Endothelial cell of umbilical vein (primary cell): ENCODE data around the gene USP37. TPM values are rescaled to one million over a fixed set of nuclear protein-coding genes. Genes with fewer than 3 reads are reported as not detected.

Experiments used
- BruUV-seq: library from RNA; stranded (reverse); fragments of 400-500 nt; replicated peaks from 2 replicates; lab custom pipeline; 2021; lab: Mats Ljungman, UMichigan
- CTCF ChIA-PET: fragments of 300-600, 350-600 bp; sonication (Branson Sonifier 250); formaldehyde crosslinking; loops from one replicate; lab custom pipeline; 2021; ENCODE audit warnings: antibody characterized with exemption, inconsistent platforms; lab: Charles Lee
- POLR2A ChIA-PET: fragments of 300-600, 350-600 bp; sonication (Branson Sonifier 250); formaldehyde crosslinking; loops from one replicate; lab custom pipeline; 2021; ENCODE audit warnings: antibody characterized with exemption, inconsistent platforms; lab: Charles Lee
- DNase-seq: peaks from one replicate; pipeline ENCODE4 v3.0.0-alpha.2; 2011; ENCODE audit warnings: low read depth, low spot score
- FAIRE-seq: peaks from 2 replicates; lab custom pipeline; 2011; peaks lifted over from hg19 to GRCh38; lab: Jason Lieb, UNC
- H2AFZ ChIP-seq: 2 replicates; pipeline ENCODE4 v1.6.0; 2012; ENCODE audit warnings: low read depth, low read length, control low read depth, inconsistent platforms
- H3K27ac ChIP-seq: 2 replicates; pipeline ENCODE4 v1.5.1; 2011; ENCODE audit warnings: low read depth, mild to moderate bottlenecking, control low read depth, low read length, moderate library complexity; ENCODE audit not compliant: insufficient read depth
- H3K27me3 ChIP-seq, 2 experiments: 2 replicates each; pipeline versions ENCODE4 v1.6.0 to v1.6.1; 2011; ENCODE audit warnings: low read length in 2 of 2, mixed read lengths in 1 of 2; ENCODE audit not compliant: control insufficient read depth in 2 of 2, insufficient read depth in 2 of 2
- H3K36me3 ChIP-seq, 2 experiments: 2 replicates in 1 of 2; 3 replicates in 1 of 2; pipeline ENCODE4 v1.5.1; 2011; ENCODE audit warnings: low read length in 2 of 2, mild to moderate bottlenecking in 1 of 2, moderate library complexity in 1 of 2; ENCODE audit not compliant: control insufficient read depth in 2 of 2, insufficient read depth in 2 of 2; ENCODE audit errors: extremely low read depth in 1 of 2
- H3K4me1 ChIP-seq: 3 replicates; pipeline ENCODE4 v1.5.1; 2011; ENCODE audit warnings: mild to moderate bottlenecking, low read length; ENCODE audit not compliant: control insufficient read depth, insufficient read depth; ENCODE audit errors: extremely low read depth
- H3K4me2 ChIP-seq: 2 replicates; pipeline ENCODE4 v1.6.1; 2011; ENCODE audit warnings: low read length, control low read depth, mixed read lengths; ENCODE audit not compliant: insufficient read depth
- H3K4me3 ChIP-seq, 3 experiments: fragments of 200-600 bp in 1 of 3; sonication (generic), shearing (Covaris generic) in 1 of 3; replicated peaks in 1 of 3; 2 replicates each; pipeline ENCODE4 v1.5.1; 2011 to 2016; ENCODE audit warnings: control low read depth in 3 of 3, low read length in 3 of 3, mild to moderate bottlenecking in 2 of 3, inconsistent platforms in 1 of 3, low read depth in 1 of 3, moderate library complexity in 1 of 3; ENCODE audit not compliant: insufficient read depth in 1 of 3
- H3K79me2 ChIP-seq: 2 replicates; pipeline ENCODE4 v1.6.0; 2012; ENCODE audit warnings: low read length, inconsistent platforms; ENCODE audit not compliant: control insufficient read depth, insufficient read depth
- H3K9ac ChIP-seq: replicated peaks from 2 replicates; pipeline ENCODE3; 2011; ENCODE audit warnings: low read length, control low read depth; ENCODE audit not compliant: insufficient read depth; ENCODE audit errors: extremely low read depth
- H3K9me1 ChIP-seq: replicated peaks from 3 replicates; pipeline ENCODE4 v1.6.0; 2011; ENCODE audit warnings: mild to moderate bottlenecking, low read length; ENCODE audit not compliant: control insufficient read depth, insufficient read depth; ENCODE audit errors: extremely low read depth
- H3K9me3 ChIP-seq: replicated peaks from 2 replicates; pipeline ENCODE4 v1.5.1; 2012; ENCODE audit warnings: low read length, inconsistent platforms; ENCODE audit not compliant: control insufficient read depth, insufficient read depth
- H4K20me1 ChIP-seq: replicated peaks from 2 replicates; pipeline ENCODE3; 2011; ENCODE audit warnings: mild to moderate bottlenecking, low read length; ENCODE audit not compliant: control insufficient read depth, insufficient read depth; ENCODE audit errors: extremely low read depth
- EZH2 ChIP-seq: IDR thresholded peaks from 2 replicates; pipeline ENCODE4 v1.6.1; 2012; ENCODE audit warnings: borderline replicate concordance, low read depth, mild to moderate bottlenecking, moderate library complexity, low read length, inconsistent platforms; ENCODE audit not compliant: severe bottlenecking
- GATA2 ChIP-seq: IDR thresholded peaks from 2 replicates; pipeline ENCODE4 v1.7.0; 2011; ENCODE audit warnings: low read depth, mild to moderate bottlenecking, moderate library complexity, mixed read lengths, low read length; ENCODE audit not compliant: insufficient read length, insufficient read depth
- JUN ChIP-seq: IDR thresholded peaks from 2 replicates; pipeline ENCODE4 v1.6.1; 2011; ENCODE audit warnings: borderline replicate concordance, low read depth; ENCODE audit not compliant: insufficient read length, insufficient read depth
- MYC ChIP-seq: IDR thresholded peaks from one replicate; pipeline ENCODE4 v1.6.1; 2011; ENCODE audit warnings: mild to moderate bottlenecking, low read depth, low read length
- POLR2A ChIP-seq: IDR thresholded peaks from 2 replicates; pipeline ENCODE4 v1.6.1; 2012; ENCODE audit warnings: low read depth, mild to moderate bottlenecking, control low read depth, low read length
- POLR2AphosphoS5 ChIP-seq: IDR thresholded peaks from 2 replicates; pipeline ENCODE4 v1.6.1; 2012; ENCODE audit warnings: low read depth, mild to moderate bottlenecking, control low read depth, low read length, moderate library complexity; ENCODE audit not compliant: insufficient read depth
- dilution Hi-C: fragments of 300-500 bp; cut with MboI; formaldehyde crosslinking; loops from one replicate; pipeline ENCODE4 v1.15.0; 2019; ENCODE audit warnings: low sequenced_read_pairs; ENCODE audit not compliant: extremely low pct_ligation_motif_present
- intact Hi-C: fragments of 100-400 bp; cut with micrococcal nuclease; formaldehyde crosslinking; loops from one replicate; pipeline ENCODE4 v1.10.0; 2022
- polyA plus RNA-seq, 4 experiments: library from polyadenylated mRNA; depleted of rRNA in 3 of 4; stranded (reverse) in 3 of 4; unstranded in 1 of 4; fragments of >200 nt; gene quantifications; 2 replicates each; pipeline versions ENCODE4 v1.2.1 to v1.2.3, GENCODE V29; 2011 to 2012; ENCODE audit warnings: missing spikeins in 1 of 4
- total RNA-seq: library from RNA; stranded (reverse); gene quantifications from 2 replicates; pipeline ENCODE4 v1.2.3, GENCODE V29; 2021
- TF ChIP-seq, protein P1 (sequence below): IDR thresholded peaks from 2 replicates; pipeline ENCODE4 v1.6.1; 2011; ENCODE audit not compliant: insufficient read depth, insufficient read length
- TF ChIP-seq, protein P2 (sequence below), 2 donors: IDR thresholded peaks; 1 replicate in 1 of 2; 2 replicates in 1 of 2; pipeline ENCODE4 v1.5.1; 2011; ENCODE audit warnings: low read length in 2 of 2, mild to moderate bottlenecking in 2 of 2, moderate library complexity in 2 of 2, control low read depth in 1 of 2, inconsistent platforms in 1 of 2, low read depth in 1 of 2; ENCODE audit not compliant: insufficient read depth in 1 of 2; ENCODE audit errors: extremely low read depth in 1 of 2

Gene USP37
- total and polyA plus RNA-seq, 2 donors (not counting 3 experiments of a cell fraction or from before 2014, with no cell fraction given): 1.9 to 14.4 TPM

DNA sequence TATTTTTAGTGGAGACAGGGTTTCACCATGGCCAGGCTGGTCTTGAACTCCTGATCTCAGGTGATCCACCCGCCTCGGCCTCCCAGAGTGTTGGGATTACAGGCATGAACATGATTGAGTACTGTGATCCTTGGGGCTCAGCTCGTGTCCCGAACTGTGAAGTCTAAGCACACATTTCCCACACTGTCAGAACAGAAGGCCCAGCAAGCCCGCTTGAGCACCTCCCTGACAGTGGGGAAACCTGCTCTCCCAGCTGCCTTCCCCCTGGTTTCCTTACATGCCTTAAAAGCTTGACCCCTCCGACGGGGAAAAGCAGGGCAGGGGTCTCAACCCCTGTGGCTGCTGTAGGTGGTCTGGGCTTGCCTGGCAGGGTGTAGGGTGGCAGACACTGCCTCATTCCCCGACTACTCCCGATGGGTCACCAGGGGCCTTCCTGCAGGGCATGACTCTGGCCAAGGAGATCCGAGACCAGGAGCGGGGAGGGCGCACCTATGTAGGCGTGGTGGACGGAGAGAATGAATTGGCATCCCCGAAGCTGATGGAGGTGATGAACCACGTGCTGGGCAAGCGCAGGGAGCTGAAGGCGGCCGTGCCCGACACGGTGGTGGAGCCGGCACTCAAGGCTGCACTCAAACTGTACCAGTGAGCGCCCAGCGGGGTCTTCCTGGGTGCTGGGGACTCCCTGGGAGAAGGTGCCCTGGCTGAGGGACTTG is 139.1 kb downstream of the USP37 start:
- no peak overlapping the region for H3K4me2 ChIP-seq
- no peaks in the 10 kb centered on the region for H3K9me3 ChIP-seq
- H3K79me2 ChIP-seq: no peaks in the 10 kb centered on the region
- FAIRE-seq (no peak), DNase-seq (no peak)
- H3K4me3 ChIP-seq: no peak overlapping the region
- intact Hi-C loops: no loop called here
- no peaks in the 10 kb centered on the region for H4K20me1 ChIP-seq
- H3K36me3 ChIP-seq: no peaks in the 10 kb centered on the region
- no peaks in the 10 kb centered on the region for H3K4me1 ChIP-seq
- POLR2A ChIA-PET: no interaction called here
- no peaks in the 10 kb centered on the region for H3K27me3 ChIP-seq
- BruUV-seq: no TSS peak
- no peak for TF ChIP-seq EZH2
- TF ChIP-seq, protein P1, sequence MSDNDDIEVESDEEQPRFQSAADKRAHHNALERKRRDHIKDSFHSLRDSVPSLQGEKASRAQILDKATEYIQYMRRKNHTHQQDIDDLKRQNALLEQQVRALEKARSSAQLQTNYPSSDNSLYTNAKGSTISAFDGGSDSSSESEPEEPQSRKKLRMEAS: no peak
- TF ChIP-seq POLR2A: no peak
- no peak for TF ChIP-seq MYC
- TF ChIP-seq, protein P2, sequence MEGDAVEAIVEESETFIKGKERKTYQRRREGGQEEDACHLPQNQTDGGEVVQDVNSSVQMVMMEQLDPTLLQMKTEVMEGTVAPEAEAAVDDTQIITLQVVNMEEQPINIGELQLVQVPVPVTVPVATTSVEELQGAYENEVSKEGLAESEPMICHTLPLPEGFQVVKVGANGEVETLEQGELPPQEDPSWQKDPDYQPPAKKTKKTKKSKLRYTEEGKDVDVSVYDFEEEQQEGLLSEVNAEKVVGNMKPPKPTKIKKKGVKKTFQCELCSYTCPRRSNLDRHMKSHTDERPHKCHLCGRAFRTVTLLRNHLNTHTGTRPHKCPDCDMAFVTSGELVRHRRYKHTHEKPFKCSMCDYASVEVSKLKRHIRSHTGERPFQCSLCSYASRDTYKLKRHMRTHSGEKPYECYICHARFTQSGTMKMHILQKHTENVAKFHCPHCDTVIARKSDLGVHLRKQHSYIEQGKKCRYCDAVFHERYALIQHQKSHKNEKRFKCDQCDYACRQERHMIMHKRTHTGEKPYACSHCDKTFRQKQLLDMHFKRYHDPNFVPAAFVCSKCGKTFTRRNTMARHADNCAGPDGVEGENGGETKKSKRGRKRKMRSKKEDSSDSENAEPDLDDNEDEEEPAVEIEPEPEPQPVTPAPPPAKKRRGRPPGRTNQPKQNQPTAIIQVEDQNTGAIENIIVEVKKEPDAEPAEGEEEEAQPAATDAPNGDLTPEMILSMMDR (IDR thresholded peaks at IDR 0.05; ENCODE audit: extremely low read depth in 1 of 2, insufficient read depth in 1 of 2, low read depth in 1 of 2, low read length in 2 of 2): no peak
- dilution Hi-C loops: no loop called here
- H3K27ac ChIP-seq: no peak overlapping the region
- CTCF ChIA-PET: no interaction called here
- H3K9ac ChIP-seq: no peak overlapping the region
- H2AFZ ChIP-seq: no peak overlapping the region
- H3K9me1 ChIP-seq: no peaks in the 10 kb centered on the region

DNA sequence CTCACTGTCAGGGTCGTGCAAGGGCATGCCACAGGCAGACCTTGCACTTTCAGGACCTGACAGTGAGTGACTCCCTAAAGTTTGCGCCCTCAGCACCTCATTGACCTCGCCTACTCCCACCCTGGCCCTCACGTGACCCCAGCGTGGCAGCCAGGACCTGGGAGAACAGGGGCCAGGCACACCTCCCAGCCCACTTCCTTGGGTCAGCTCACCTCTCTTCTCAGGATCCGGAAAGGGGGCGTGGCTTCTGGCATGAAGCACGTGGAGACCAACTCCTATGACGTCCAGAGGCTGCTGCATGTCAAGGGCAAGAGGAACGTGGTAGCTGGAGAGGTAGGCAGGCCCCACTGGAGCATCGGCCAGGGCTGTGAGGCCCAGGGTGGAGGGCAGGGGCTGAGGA is 140.4 kb downstream of the USP37 start:
- Histone ChIP-seq H3K36me3 (no peaks in the 10 kb centered on the region), H3K79me2 (no peaks in the 10 kb centered on the region), H3K27ac (no peak overlapping the region), H3K27me3 (no peaks in the 10 kb centered on the region), H3K9me3 (no peaks in the 10 kb centered on the region), H3K4me1 (no peaks in the 10 kb centered on the region), H3K9me1 (no peaks in the 10 kb centered on the region), H3K9ac (no peak overlapping the region), H4K20me1 (no peaks in the 10 kb centered on the region), H3K4me2 (no peak overlapping the region), H2AFZ (no peak overlapping the region), H3K4me3 (no peak overlapping the region)
- CTCF ChIA-PET: no interaction called here
- intact Hi-C loops (no loop called here), dilution Hi-C loops (no loop called here)
- no peak for DNase-seq
- BruUV-seq: no TSS peak
- POLR2A ChIA-PET: no interaction called here
- TF ChIP-seq, protein P2 (IDR thresholded peaks at IDR 0.05; ENCODE audit: extremely low read depth in 1 of 2, insufficient read depth in 1 of 2, low read depth in 1 of 2, low read length in 2 of 2): no peak
- no peak for TF ChIP-seq MYC
- TF ChIP-seq EZH2: no peak
- no peak for TF ChIP-seq POLR2A
- TF ChIP-seq, protein P1: no peak
- no peak for TF ChIP-seq GATA2
- TF ChIP-seq POLR2AphosphoS5: no peak
- no peak for TF ChIP-seq JUN
- no peak for FAIRE-seq
